Stimulated activated CD8-positive, alpha-beta memory T cell treated with anti-CD3 and anti-CD28 coated beads, Interleukin-12 subunit alpha, Interleukin-12 subunit beta, amount 100 ng/mL, for 1 hour (primary cell): ENCODE results near the gene ST3GAL4.

Experiments
- DNase-seq: peaks from one replicate; pipeline ENCODE4 v3.0.0-alpha.2; 2020; ENCODE audit warnings: low read depth

Gene ST3GAL4

DNA sequence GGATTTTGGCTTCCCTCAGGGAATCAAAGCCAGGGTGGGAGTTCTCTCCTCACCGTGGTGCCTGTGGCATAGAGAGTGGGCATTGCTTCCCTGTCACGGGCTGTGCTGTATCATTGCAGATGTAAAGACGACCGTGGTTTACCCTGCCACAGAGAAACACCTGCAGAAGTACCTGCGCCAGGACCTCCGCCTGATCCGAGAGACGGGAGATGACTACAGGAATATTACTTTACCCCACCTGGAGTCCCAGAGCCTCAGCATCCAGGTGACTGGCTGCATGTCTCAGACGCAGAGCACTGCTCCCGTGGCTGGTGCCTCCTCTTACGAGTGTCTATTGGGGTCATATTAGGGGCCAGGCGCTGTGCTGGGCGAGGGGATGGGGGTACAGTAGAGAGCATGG lies 24.2 kb upstream of the ST3GAL4 start:
- DNase-seq, result no peak

GRCh38 chr11:126332221-126332711 lies 23.2 kb upstream of the ST3GAL4 start:
- DNase-seq, result no peak

DNA sequence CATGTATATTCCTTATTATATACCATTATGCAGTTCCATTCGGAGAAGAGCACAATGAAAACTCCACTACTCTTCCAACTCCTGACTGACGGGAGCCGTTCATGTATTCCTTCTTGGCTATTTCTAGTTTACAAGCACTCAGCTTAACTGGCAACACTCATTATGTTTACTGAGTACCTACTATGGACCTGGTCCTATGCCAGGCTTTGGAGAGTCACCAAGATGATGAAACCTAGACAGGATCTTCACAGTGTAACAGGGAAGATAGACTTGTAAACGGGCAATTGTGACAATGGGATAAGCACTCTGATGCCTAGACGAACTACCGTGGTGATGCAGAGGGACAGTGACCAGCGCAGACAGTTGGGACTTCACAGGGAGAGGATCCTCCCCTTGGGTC lies 22.3 kb upstream of the ST3GAL4 start:
- DNase-seq, result no peak

- no peak for DNase-seq
Observed at GRCh38 chr11:126334659-126335462, 20.6 kb upstream of the ST3GAL4 start.

- DNase-seq, result no peak
Observed at GRCh38 chr11:126335463-126335760, 20.1 kb upstream of the ST3GAL4 start.

GRCh38 chr11:126336138-126336541 lies 19.3 kb upstream of the ST3GAL4 start:
- DNase-seq, result no peak

DNA sequence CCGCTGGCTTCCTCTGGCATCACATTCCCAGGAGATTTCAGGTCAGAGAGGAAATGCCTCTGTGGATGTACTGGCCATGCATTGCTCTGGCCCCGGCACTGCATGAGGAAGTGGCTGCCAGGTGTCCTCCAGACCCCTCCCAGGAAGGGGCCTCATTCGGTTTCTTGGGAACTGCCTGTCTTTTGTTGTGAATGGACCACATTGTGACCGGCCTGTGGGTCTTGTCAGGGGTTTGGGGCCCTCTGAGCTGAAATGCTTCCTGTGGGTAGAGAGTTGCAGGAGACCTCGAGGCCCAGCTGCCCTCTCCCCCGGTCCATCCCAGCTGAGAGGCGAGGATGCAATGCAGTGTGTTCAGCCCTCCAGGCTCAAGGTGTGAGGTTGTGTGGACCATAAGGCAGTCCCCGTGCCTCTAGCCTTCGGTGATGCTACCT lies 18.8 kb upstream of the ST3GAL4 start:
- no peak for DNase-seq

GRCh38 chr11:126337126-126337473 lies 18.4 kb upstream of the ST3GAL4 start:
- no peak for DNase-seq

- DNase-seq, result no peak
Observed at GRCh38 chr11:126337474-126338241, 17.8 kb upstream of the ST3GAL4 start.

DNA sequence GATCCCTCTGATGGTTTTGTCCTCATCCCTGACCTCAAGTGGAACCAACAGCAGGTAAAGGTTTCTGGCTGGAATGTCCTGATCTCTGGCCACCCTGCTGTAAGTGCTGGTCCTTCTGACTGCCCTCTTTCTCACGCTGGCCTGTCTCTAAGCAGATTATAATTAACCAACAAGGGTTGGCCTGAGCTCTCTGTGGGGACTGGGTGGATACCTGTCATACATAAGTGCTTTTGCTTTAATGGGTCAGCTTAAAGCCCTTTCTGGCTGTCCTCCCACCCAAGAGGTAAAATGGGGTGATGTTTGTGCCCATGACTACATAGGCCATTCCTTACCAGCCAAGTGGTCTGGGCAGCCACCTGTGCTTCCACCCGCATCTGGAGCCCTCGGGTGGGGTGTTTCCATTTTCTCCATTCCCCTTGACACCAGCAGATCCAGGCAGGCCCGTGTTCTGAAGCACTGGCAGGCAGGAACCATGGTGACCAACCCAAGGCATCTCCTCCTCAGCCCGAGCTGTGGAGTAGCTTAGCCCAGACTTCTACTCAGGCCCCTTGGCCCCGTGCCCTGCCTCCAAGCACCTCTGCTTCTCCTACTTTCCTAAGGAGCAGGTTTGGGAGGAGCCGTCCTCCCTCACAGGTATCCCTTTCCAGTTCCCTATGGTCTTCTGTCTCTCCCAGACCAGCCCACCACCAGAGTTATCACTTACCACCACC lies 17.0 kb upstream of the ST3GAL4 start:
- no peak for DNase-seq

DNA sequence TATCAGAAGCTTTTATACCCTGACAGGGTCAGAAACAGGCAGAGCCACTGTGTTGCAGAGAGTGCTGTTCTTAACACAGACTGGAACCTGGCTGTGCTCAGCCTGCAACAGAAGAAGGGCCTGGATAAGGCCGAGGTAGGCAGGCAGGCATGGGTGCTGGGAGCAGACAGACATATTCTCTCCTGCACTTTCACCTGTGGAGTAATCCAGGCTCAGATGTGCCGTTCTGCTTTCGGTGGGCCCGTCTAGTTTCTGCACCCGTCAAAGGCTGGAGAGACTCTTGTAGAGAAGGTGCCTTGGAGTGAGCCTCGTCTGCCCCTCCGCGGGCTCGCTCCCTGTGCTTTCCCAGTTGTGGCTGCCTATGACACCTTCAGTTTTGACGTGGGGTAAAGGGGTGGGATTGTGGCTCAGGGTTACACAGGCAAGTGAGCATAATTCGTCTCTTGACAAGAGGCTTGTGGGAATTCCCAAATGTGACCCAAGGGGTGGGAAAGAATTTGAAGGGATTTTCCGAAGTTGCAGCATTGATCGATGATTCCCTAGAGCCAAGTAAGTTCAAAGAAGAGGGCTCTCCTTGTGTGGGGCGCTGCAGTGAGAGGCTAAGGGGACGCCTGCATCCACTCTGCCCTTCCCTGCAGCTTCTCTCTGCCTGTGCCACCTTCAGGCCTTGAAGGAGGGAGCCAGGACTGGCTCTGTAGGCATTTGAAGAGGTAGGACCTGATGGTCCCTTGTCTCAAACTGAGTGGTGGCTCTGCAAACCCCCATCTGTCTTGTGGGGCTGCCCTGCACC lies 16.2 kb upstream of the ST3GAL4 start:
- no peak for DNase-seq

GRCh38 chr11:126339863-126340434 lies 15.5 kb upstream of the ST3GAL4 start:
- no peak for DNase-seq

GRCh38 chr11:126340960-126341606 lies 14.4 kb upstream of the ST3GAL4 start:
- no peak for DNase-seq

GRCh38 chr11:126341760-126342161 lies 13.7 kb upstream of the ST3GAL4 start:
- no peak for DNase-seq

DNA sequence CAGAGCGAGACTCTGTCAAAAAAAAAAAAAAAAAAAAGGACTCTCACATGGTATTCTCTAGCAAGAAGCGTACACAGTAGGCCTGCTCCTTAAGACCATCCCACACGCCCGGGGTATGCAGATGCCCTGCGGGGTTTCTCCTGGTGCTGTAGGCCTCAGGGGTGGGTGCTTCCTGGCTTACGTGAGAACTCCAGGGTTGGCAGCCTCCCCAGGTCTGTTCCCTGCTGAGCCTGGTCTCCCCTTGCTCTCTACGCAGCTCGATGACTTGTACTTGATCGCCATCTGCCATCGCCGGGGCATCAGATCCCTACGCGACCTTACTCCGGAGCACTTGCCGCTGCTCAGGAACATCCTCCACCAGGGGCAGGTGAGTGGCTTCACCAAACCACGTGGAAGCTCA lies 12.4 kb upstream of the ST3GAL4 start:
- DNase-seq, result no peak

DNA sequence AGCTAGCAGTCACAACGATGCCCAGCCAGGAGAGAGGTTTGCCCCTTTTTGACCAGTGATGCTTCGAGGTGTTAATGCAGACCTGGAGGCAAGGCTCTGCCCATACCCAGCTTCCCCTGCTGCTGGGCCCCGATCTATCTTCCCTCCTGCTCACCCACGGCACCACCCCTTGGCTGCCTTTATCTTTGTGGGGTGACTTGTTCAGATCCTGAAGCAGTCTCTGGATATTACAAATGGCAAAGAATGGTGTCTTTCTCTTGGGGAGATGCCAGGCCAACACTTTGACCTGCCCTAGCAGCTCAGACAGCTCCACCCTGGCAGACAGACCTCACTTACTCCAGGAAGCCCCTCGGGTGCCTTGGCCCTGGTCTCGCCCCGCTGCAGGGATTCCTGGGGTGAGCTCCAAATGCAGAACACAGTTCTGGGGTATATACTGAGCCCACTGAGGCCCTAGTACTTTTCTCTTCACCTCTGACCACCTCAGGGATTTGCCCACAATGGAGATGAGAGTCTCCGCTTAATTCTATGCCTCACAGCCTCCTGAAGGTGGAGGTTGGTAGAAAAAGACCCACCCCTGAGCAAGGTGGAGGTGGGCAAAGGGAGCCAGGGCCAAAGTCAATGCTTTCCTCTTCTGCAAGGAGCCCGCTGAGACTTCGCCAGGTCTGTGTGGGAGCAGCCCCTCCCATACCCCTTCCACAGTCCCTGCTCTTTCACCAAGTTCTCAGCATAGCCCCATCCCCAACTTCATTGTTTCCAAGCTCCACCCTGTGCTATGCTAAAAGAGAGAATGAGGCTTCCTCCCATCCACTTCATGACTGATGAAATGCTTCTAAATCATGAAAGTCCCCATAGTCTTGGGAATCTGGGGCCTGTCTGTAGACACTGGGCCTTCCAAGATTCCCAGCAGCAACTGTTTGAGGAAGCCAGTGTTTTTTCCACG lies 11.1 kb upstream of the ST3GAL4 start:
- DNase-seq, result no peak

DNA sequence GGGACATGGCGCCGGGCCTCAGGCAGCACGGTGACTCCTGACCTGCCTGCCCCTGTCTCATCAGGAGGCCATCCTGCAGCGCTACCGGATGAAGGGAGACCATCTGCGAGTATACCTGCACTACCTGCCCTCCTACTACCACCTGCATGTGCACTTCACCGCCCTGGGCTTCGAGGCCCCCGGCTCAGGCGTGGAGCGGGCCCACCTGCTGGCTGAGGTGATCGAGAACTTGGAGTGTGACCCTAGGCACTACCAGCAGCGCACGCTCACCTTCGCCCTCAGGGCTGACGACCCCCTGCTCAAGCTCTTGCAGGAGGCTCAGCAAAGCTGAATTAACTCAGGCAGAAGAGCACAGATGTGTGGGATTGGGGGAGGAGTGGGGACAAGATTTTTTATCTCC lies 10.2 kb upstream of the ST3GAL4 start:
- no peak for DNase-seq

DNA sequence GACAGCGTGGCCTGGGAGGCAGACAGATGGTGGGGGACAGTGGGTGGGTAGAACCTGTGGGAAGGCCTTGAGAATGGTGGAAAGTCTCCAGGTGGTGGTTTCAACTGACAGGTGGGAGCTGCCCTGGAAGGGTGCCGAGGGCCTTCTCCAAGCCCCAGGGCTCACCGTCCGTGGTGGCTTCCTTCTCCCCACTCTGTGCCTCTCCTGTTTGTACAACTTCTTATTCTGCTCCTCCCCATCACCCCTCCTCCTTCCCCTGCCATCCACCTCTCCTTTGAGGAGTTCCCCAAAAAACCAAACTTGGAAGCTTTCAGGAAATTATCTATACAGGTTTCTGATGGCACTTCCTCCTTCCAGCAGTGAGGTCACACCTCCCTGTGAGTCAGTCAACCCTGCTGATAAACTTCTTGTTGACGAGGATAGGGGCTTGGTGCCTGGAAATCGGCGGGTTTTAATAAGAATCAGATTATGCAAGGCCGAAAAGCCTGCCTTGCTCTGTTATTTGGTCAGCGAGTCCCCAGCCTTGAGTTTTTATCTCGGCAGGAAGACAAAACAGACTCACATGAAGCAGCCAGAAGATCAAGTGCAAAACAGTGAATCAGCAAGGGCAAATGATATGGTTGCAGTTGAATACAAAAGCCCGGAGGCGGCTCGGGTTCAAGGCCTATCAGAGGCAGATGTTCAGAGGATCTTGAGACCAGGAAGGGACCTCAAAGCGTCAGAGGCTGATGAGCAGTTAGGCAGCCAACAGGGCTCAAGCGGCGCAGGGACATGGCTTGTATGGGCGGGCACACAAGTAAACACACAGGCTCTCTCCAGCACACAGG lies 9.5 kb upstream of the ST3GAL4 start:
- DNase-seq, result no peak

DNA sequence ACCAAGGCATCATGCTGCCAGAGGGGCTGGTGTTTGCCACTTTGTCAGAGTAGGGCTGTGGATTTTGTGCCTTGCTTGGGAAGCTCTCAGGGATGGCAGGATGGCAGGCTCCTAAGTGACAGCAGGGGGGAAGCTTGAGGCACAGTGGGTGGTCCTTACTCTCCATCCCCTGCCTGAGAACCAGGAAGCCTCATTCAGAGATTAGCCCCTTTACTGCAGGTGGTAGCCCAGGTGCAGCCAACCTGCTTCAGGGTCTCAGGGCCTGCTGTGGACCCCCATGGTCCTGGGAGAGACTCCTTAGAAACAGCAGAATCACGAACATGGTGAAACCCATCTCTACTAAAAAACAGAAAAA lies 8.9 kb upstream of the ST3GAL4 start:
- no peak for DNase-seq
